Measurements from ENCODE around the gene CORO2B. TPM values are rescaled to one million over a fixed set of nuclear protein-coding genes. Genes with fewer than 3 reads are reported as not detected.

The CORO2B gene
- total RNA-seq, 1 donor from 2014 or later, result 3.9 TPM

GRCh38 chr15:68582864-68583263, 4.1 kb downstream of the CORO2B start:
- peaks cover 21% of the 10 kb centered on the region for H3K4me1 Mint-ChIP-seq (ENCODE audit: unreplicated experiment)
- TF ChIP-seq, protein P1, sequence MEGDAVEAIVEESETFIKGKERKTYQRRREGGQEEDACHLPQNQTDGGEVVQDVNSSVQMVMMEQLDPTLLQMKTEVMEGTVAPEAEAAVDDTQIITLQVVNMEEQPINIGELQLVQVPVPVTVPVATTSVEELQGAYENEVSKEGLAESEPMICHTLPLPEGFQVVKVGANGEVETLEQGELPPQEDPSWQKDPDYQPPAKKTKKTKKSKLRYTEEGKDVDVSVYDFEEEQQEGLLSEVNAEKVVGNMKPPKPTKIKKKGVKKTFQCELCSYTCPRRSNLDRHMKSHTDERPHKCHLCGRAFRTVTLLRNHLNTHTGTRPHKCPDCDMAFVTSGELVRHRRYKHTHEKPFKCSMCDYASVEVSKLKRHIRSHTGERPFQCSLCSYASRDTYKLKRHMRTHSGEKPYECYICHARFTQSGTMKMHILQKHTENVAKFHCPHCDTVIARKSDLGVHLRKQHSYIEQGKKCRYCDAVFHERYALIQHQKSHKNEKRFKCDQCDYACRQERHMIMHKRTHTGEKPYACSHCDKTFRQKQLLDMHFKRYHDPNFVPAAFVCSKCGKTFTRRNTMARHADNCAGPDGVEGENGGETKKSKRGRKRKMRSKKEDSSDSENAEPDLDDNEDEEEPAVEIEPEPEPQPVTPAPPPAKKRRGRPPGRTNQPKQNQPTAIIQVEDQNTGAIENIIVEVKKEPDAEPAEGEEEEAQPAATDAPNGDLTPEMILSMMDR (conservative IDR thresholded peaks at IDR 0.05), result no peak
- H3K36me3 Mint-ChIP-seq, result no peaks in the 10 kb centered on the region
- H3K27me3 Mint-ChIP-seq, result peaks cover 24% of the 10 kb centered on the region
- H3K27ac Mint-ChIP-seq, result no peak overlapping the region
- H3K9me3 Mint-ChIP-seq, result no peaks in the 10 kb centered on the region
- no peak for DNase-seq (ENCODE audit: extremely low spot score, unreplicated experiment)
- H3K4me3 Mint-ChIP-seq, result no peak overlapping the region

- Mint-ChIP-seq H3K4me1 (ENCODE audit: unreplicated experiment) (peaks cover 24% of the 10 kb centered on the region), H3K9me3 (no peaks in the 10 kb centered on the region), H3K27me3 (peaks cover 23% of the 10 kb centered on the region), H3K4me3 (no peak overlapping the region), H3K36me3 (no peaks in the 10 kb centered on the region), H3K27ac (no peak overlapping the region)
- TF ChIP-seq, protein P1 (conservative IDR thresholded peaks at IDR 0.05), result no peak
- no peak for DNase-seq (ENCODE audit: extremely low spot score, unreplicated experiment)
These were observed 4.5 kb downstream of the CORO2B start for GRCh38 chr15:68583321-68583720.

GRCh38 chr15:68583936-68584755, 5.4 kb downstream of the CORO2B start:
- H3K4me3 Mint-ChIP-seq, result no peak overlapping the region
- H3K4me1 Mint-ChIP-seq (ENCODE audit: unreplicated experiment), result peaks cover 24% of the 10 kb centered on the region
- no peak overlapping the region for H3K27ac Mint-ChIP-seq
- no peak for DNase-seq (ENCODE audit: extremely low spot score, unreplicated experiment)
- TF ChIP-seq, protein P1 (conservative IDR thresholded peaks at IDR 0.05), result no peak
- peaks cover 25% of the 10 kb centered on the region for H3K27me3 Mint-ChIP-seq
- H3K9me3 Mint-ChIP-seq, result no peaks in the 10 kb centered on the region
- H3K36me3 Mint-ChIP-seq, result no peaks in the 10 kb centered on the region

GRCh38 chr15:68584756-68585573, 6.2 kb downstream of the CORO2B start:
- no peak for DNase-seq (ENCODE audit: extremely low spot score, unreplicated experiment)
- H3K36me3 Mint-ChIP-seq, result no peaks in the 10 kb centered on the region
- no peaks in the 10 kb centered on the region for H3K9me3 Mint-ChIP-seq
- H3K27ac Mint-ChIP-seq, result no peak overlapping the region
- no peak overlapping the region for H3K4me3 Mint-ChIP-seq
- H3K27me3 Mint-ChIP-seq, result peaks cover 24% of the 10 kb centered on the region
- TF ChIP-seq, protein P1 (conservative IDR thresholded peaks at IDR 0.05), result no peak
- peaks cover 24% of the 10 kb centered on the region for H3K4me1 Mint-ChIP-seq (ENCODE audit: unreplicated experiment)

DNA sequence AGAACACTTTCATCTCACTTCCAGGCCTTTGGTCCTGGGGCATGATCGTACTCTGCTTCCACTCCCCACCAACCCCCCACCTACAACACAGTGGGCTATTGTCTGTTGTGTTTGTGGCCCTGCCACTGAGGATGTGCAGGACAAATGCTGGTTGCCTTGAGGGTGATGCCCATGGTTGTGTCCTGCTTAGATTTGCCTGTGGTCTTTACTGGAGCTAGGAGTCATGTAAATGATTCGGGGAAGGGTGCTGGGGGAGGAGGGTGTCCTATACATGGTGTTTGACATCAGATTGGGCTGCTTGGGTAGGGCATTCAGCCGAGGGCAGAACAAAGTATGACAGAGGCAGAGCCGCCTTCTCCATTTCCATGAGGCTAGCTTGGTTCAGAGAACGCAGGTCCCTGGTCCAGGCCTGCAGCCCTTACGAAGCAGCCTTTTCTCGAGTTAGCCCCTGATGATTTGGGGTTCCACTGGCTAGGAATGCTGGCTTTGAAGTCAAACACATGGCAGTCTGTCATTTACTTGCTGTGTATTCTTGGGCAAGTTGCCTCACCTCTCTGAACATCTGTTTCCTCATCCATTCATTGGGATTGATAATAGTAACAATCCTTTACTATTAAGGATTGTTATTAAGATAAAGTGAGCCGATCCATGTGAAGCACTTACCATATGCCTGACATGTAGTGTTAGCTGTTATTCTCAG, 6.9 kb downstream of the CORO2B start:
- peaks cover 24% of the 10 kb centered on the region for H3K4me1 Mint-ChIP-seq (ENCODE audit: unreplicated experiment)
- DNase-seq (ENCODE audit: extremely low spot score, unreplicated experiment), result no peak
- no peak overlapping the region for H3K4me3 Mint-ChIP-seq
- no peak overlapping the region for H3K27ac Mint-ChIP-seq
- H3K9me3 Mint-ChIP-seq, result no peaks in the 10 kb centered on the region
- H3K27me3 Mint-ChIP-seq, result peaks cover 17% of the 10 kb centered on the region
- TF ChIP-seq, protein P1 (conservative IDR thresholded peaks at IDR 0.05), result no peak
- H3K36me3 Mint-ChIP-seq, result no peaks in the 10 kb centered on the region

Data from type B pancreatic cell (in vitro differentiated cells).